Endothelial cell of umbilical vein (primary cell): Measurements from ENCODE around the gene PKN2. TPM values are rescaled to one million over a fixed set of nuclear protein-coding genes. Genes with fewer than 3 reads are reported as not detected.

Experiments
- BruUV-seq: library from RNA; stranded (reverse); fragments of 400-500 nt; replicated peaks from 2 replicates; lab custom pipeline; 2021; lab: Mats Ljungman, UMichigan
- CTCF ChIA-PET: fragments of 300-600, 350-600 bp; sonication (Branson Sonifier 250); formaldehyde crosslinking; loops from one replicate; lab custom pipeline; 2021; ENCODE audit warnings: antibody characterized with exemption, inconsistent platforms; lab: Charles Lee
- POLR2A ChIA-PET: fragments of 300-600, 350-600 bp; sonication (Branson Sonifier 250); formaldehyde crosslinking; loops from one replicate; lab custom pipeline; 2021; ENCODE audit warnings: antibody characterized with exemption, inconsistent platforms; lab: Charles Lee
- DNase-seq: peaks from one replicate; pipeline ENCODE4 v3.0.0-alpha.2; 2011; ENCODE audit warnings: low read depth, low spot score
- FAIRE-seq: peaks from 2 replicates; lab custom pipeline; 2011; peaks lifted over from hg19 to GRCh38; lab: Jason Lieb, UNC
- H2AFZ ChIP-seq: 2 replicates; pipeline ENCODE4 v1.6.0; 2012; ENCODE audit warnings: low read depth, low read length, control low read depth, inconsistent platforms
- H3K27ac ChIP-seq: 2 replicates; pipeline ENCODE4 v1.5.1; 2011; ENCODE audit warnings: low read depth, mild to moderate bottlenecking, control low read depth, low read length, moderate library complexity; ENCODE audit not compliant: insufficient read depth
- H3K27me3 ChIP-seq, 2 experiments: 2 replicates each; pipeline versions ENCODE4 v1.6.0 to v1.6.1; 2011; ENCODE audit warnings: low read length in 2 of 2, mixed read lengths in 1 of 2; ENCODE audit not compliant: control insufficient read depth in 2 of 2, insufficient read depth in 2 of 2
- H3K36me3 ChIP-seq, 2 experiments: 2 replicates in 1 of 2; 3 replicates in 1 of 2; pipeline ENCODE4 v1.5.1; 2011; ENCODE audit warnings: low read length in 2 of 2, mild to moderate bottlenecking in 1 of 2, moderate library complexity in 1 of 2; ENCODE audit not compliant: control insufficient read depth in 2 of 2, insufficient read depth in 2 of 2; ENCODE audit errors: extremely low read depth in 1 of 2
- H3K4me1 ChIP-seq: 3 replicates; pipeline ENCODE4 v1.5.1; 2011; ENCODE audit warnings: mild to moderate bottlenecking, low read length; ENCODE audit not compliant: control insufficient read depth, insufficient read depth; ENCODE audit errors: extremely low read depth
- H3K4me2 ChIP-seq: 2 replicates; pipeline ENCODE4 v1.6.1; 2011; ENCODE audit warnings: low read length, control low read depth, mixed read lengths; ENCODE audit not compliant: insufficient read depth
- H3K4me3 ChIP-seq, 3 experiments: fragments of 200-600 bp in 1 of 3; sonication (generic), shearing (Covaris generic) in 1 of 3; replicated peaks in 1 of 3; 2 replicates each; pipeline ENCODE4 v1.5.1; 2011 to 2016; ENCODE audit warnings: control low read depth in 3 of 3, low read length in 3 of 3, mild to moderate bottlenecking in 2 of 3, inconsistent platforms in 1 of 3, low read depth in 1 of 3, moderate library complexity in 1 of 3; ENCODE audit not compliant: insufficient read depth in 1 of 3
- H3K79me2 ChIP-seq: 2 replicates; pipeline ENCODE4 v1.6.0; 2012; ENCODE audit warnings: low read length, inconsistent platforms; ENCODE audit not compliant: control insufficient read depth, insufficient read depth
- H3K9ac ChIP-seq: replicated peaks from 2 replicates; pipeline ENCODE3; 2011; ENCODE audit warnings: low read length, control low read depth; ENCODE audit not compliant: insufficient read depth; ENCODE audit errors: extremely low read depth
- H3K9me1 ChIP-seq: replicated peaks from 3 replicates; pipeline ENCODE4 v1.6.0; 2011; ENCODE audit warnings: mild to moderate bottlenecking, low read length; ENCODE audit not compliant: control insufficient read depth, insufficient read depth; ENCODE audit errors: extremely low read depth
- H3K9me3 ChIP-seq: replicated peaks from 2 replicates; pipeline ENCODE4 v1.5.1; 2012; ENCODE audit warnings: low read length, inconsistent platforms; ENCODE audit not compliant: control insufficient read depth, insufficient read depth
- H4K20me1 ChIP-seq: replicated peaks from 2 replicates; pipeline ENCODE3; 2011; ENCODE audit warnings: mild to moderate bottlenecking, low read length; ENCODE audit not compliant: control insufficient read depth, insufficient read depth; ENCODE audit errors: extremely low read depth
- EZH2 ChIP-seq: IDR thresholded peaks from 2 replicates; pipeline ENCODE4 v1.6.1; 2012; ENCODE audit warnings: borderline replicate concordance, low read depth, mild to moderate bottlenecking, moderate library complexity, low read length, inconsistent platforms; ENCODE audit not compliant: severe bottlenecking
- FOS ChIP-seq: IDR thresholded peaks from 2 replicates; pipeline ENCODE4 v1.6.1; 2011; ENCODE audit warnings: mild to moderate bottlenecking, low read length, moderate library complexity, borderline replicate concordance; ENCODE audit not compliant: insufficient read depth
- GATA2 ChIP-seq: IDR thresholded peaks from 2 replicates; pipeline ENCODE4 v1.7.0; 2011; ENCODE audit warnings: low read depth, mild to moderate bottlenecking, moderate library complexity, mixed read lengths, low read length; ENCODE audit not compliant: insufficient read length, insufficient read depth
- JUN ChIP-seq: IDR thresholded peaks from 2 replicates; pipeline ENCODE4 v1.6.1; 2011; ENCODE audit warnings: borderline replicate concordance, low read depth; ENCODE audit not compliant: insufficient read length, insufficient read depth
- MYC ChIP-seq: IDR thresholded peaks from one replicate; pipeline ENCODE4 v1.6.1; 2011; ENCODE audit warnings: mild to moderate bottlenecking, low read depth, low read length
- POLR2A ChIP-seq: IDR thresholded peaks from 2 replicates; pipeline ENCODE4 v1.6.1; 2012; ENCODE audit warnings: low read depth, mild to moderate bottlenecking, control low read depth, low read length
- POLR2AphosphoS5 ChIP-seq: IDR thresholded peaks from 2 replicates; pipeline ENCODE4 v1.6.1; 2012; ENCODE audit warnings: low read depth, mild to moderate bottlenecking, control low read depth, low read length, moderate library complexity; ENCODE audit not compliant: insufficient read depth
- dilution Hi-C: fragments of 300-500 bp; cut with MboI; formaldehyde crosslinking; loops from one replicate; pipeline ENCODE4 v1.15.0; 2019; ENCODE audit warnings: low sequenced_read_pairs; ENCODE audit not compliant: extremely low pct_ligation_motif_present
- intact Hi-C: fragments of 100-400 bp; cut with micrococcal nuclease; formaldehyde crosslinking; loops from one replicate; pipeline ENCODE4 v1.10.0; 2022
- polyA plus RNA-seq, 4 experiments: library from polyadenylated mRNA; depleted of rRNA in 3 of 4; stranded (reverse) in 3 of 4; unstranded in 1 of 4; fragments of >200 nt; gene quantifications; 2 replicates each; pipeline versions ENCODE4 v1.2.1 to v1.2.3, GENCODE V29; 2011 to 2012; ENCODE audit warnings: missing spikeins in 1 of 4
- total RNA-seq: library from RNA; stranded (reverse); gene quantifications from 2 replicates; pipeline ENCODE4 v1.2.3, GENCODE V29; 2021
- TF ChIP-seq, protein P1 (sequence below): IDR thresholded peaks from 2 replicates; pipeline ENCODE4 v1.6.1; 2011; ENCODE audit not compliant: insufficient read depth, insufficient read length
- TF ChIP-seq, protein P2 (sequence below), 2 donors: IDR thresholded peaks; 1 replicate in 1 of 2; 2 replicates in 1 of 2; pipeline ENCODE4 v1.5.1; 2011; ENCODE audit warnings: low read length in 2 of 2, mild to moderate bottlenecking in 2 of 2, moderate library complexity in 2 of 2, control low read depth in 1 of 2, inconsistent platforms in 1 of 2, low read depth in 1 of 2; ENCODE audit not compliant: insufficient read depth in 1 of 2; ENCODE audit errors: extremely low read depth in 1 of 2

PKN2 gene
- total and polyA plus RNA-seq, 2 donors (not counting 3 experiments of a cell fraction or from before 2014, with no cell fraction given) = 11.5 to 47.3 TPM

DNA sequence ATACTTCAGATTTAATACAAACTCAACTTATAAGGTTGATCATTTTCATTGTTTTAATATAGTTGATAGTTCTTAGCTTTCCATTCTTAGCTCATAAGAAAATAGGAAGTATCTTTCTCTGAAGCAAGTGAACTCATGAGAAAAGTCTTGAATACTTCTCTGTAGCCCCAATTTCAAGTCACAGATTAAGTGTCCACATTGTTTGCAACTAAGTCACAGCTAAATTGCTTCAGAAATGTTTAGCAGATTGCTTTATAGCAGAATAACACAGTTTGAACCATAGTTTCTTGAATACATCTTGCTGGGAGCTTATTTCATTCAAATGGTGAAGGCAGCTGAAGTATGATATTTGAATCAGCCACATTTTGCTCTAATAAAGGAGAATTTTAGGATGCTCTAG, 10.6 kb upstream of the PKN2 start:
- intact Hi-C loops (no loop called here), dilution Hi-C loops (no loop called here)
- H3K9me3 ChIP-seq = no peaks in the 10 kb centered on the region
- no peak overlapping the region for H3K9ac ChIP-seq
- no peak overlapping the region for H3K4me3 ChIP-seq
- POLR2A ChIA-PET = no interaction called here
- no peak for FAIRE-seq
- TF ChIP-seq POLR2AphosphoS5 (no peak), FOS (no peak), EZH2 (no peak), MYC (no peak), POLR2A (no peak), JUN (no peak), GATA2 (no peak)
- TF ChIP-seq, protein P1, sequence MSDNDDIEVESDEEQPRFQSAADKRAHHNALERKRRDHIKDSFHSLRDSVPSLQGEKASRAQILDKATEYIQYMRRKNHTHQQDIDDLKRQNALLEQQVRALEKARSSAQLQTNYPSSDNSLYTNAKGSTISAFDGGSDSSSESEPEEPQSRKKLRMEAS = no peak
- TF ChIP-seq, protein P2, sequence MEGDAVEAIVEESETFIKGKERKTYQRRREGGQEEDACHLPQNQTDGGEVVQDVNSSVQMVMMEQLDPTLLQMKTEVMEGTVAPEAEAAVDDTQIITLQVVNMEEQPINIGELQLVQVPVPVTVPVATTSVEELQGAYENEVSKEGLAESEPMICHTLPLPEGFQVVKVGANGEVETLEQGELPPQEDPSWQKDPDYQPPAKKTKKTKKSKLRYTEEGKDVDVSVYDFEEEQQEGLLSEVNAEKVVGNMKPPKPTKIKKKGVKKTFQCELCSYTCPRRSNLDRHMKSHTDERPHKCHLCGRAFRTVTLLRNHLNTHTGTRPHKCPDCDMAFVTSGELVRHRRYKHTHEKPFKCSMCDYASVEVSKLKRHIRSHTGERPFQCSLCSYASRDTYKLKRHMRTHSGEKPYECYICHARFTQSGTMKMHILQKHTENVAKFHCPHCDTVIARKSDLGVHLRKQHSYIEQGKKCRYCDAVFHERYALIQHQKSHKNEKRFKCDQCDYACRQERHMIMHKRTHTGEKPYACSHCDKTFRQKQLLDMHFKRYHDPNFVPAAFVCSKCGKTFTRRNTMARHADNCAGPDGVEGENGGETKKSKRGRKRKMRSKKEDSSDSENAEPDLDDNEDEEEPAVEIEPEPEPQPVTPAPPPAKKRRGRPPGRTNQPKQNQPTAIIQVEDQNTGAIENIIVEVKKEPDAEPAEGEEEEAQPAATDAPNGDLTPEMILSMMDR (IDR thresholded peaks at IDR 0.05; ENCODE audit: extremely low read depth in 1 of 2, insufficient read depth in 1 of 2, low read depth in 1 of 2, low read length in 2 of 2) = no peak
- H4K20me1 ChIP-seq = no peaks in the 10 kb centered on the region
- peaks cover 3% of the 10 kb centered on the region for H3K4me1 ChIP-seq
- H3K27me3 ChIP-seq = no peaks in the 10 kb centered on the region
- H3K9me1 ChIP-seq = no peaks in the 10 kb centered on the region
- H3K27ac ChIP-seq = no peak overlapping the region
- CTCF ChIA-PET = interaction anchor here (1.0 to 6.2 kb wide), 2 partner anchors 17 to 19 kb away, joined by 3 to 37 read pairs; no protein-coding TSS in a partner anchor
- no TSS peak for BruUV-seq
- no peaks in the 10 kb centered on the region for H3K36me3 ChIP-seq
- H3K4me2 ChIP-seq = no peak overlapping the region
- no peak overlapping the region for H2AFZ ChIP-seq
- H3K79me2 ChIP-seq = no peaks in the 10 kb centered on the region
- no peak for DNase-seq
